Measurements from ENCODE around the gene ZNF668.

ZNF668 gene

GRCh38 chr16:31092330-31092729 is 18.3 kb upstream of the ZNF668 start:
- H2BK5ac ChIP-seq (ENCODE audit: low read length), result peak overlapping the region; percentile 75
- no peak overlapping the region for H4K8ac ChIP-seq (ENCODE audit: low read depth, low read length)
- H2BK12ac ChIP-seq (ENCODE audit: low read length), result no peak overlapping the region
- peaks cover 0 to 6% of the 10 kb centered on the region in 2 donors for H3K9me3 ChIP-seq (replicated peaks in 1 of 2; ENCODE audit: control insufficient read depth in 2 of 2, insufficient read depth in 1 of 2, low read depth in 1 of 2, low read length in 2 of 2)
- peaks cover 5% of the 10 kb centered on the region for H3K79me1 ChIP-seq (ENCODE audit: low read depth, low read length)
- H2AFZ ChIP-seq (ENCODE audit: low read length), result no peak overlapping the region
- H3K9ac ChIP-seq (ENCODE audit: low read depth, low read length, poor library complexity), result no peak overlapping the region
- no peak overlapping the region for H2AK5ac ChIP-seq (ENCODE audit: low read depth, low read length)
- H3K4ac ChIP-seq (ENCODE audit: low read length), result no peak overlapping the region
- DNase-seq (ENCODE audit: low spot score), result no peak
- no peaks in the 10 kb centered on the region for H3K27me3 ChIP-seq (ENCODE audit: control insufficient read depth in 3 of 3, insufficient read depth in 3 of 3, low read depth in 1 of 3, low read length in 3 of 3)
- no peak overlapping the region for H4K91ac ChIP-seq (ENCODE audit: low read depth, low read length, poor library complexity)
- no peak overlapping the region for H3K18ac ChIP-seq (ENCODE audit: low read length)
- H2BK15ac ChIP-seq (ENCODE audit: low read length), result no peak overlapping the region
- no peak overlapping the region for H3K4me3 ChIP-seq (ENCODE audit: low read length in 2 of 2)
- WGBS, 2 donors (ENCODE audit: extremely low coverage in 2 of 2, insufficient read length in 2 of 2, insufficient replicate concordance in 1 of 2), result no CpG with 5 or more reads among the region's 5 CpGs
- H2BK120ac ChIP-seq (ENCODE audit: low read depth, low read length), result no peak overlapping the region
- H3K36me3 ChIP-seq (replicated peaks in 1 of 2; ENCODE audit: control insufficient read depth in 2 of 2, insufficient read depth in 2 of 2, low read length in 2 of 2), result peaks cover 17 to 24% of the 10 kb centered on the region in 2 donors
- peaks cover 0 to 6% of the 10 kb centered on the region in 2 donors for H3K4me1 ChIP-seq (ENCODE audit: control insufficient read depth in 2 of 2, insufficient read depth in 1 of 2, low read depth in 1 of 2, low read length in 2 of 2)
- H3K27ac ChIP-seq (replicated peaks; ENCODE audit: low read length), result no peak overlapping the region
- H3K4me2 ChIP-seq (ENCODE audit: insufficient read depth, low read length, poor library complexity, severe bottlenecking), result no peak overlapping the region
- no peak overlapping the region for H3K14ac ChIP-seq (ENCODE audit: low read length)
- no peak overlapping the region for H3K23ac ChIP-seq (ENCODE audit: low read depth, low read length, poor library complexity)

GRCh38 chr16:31090540-31090939 is 16.5 kb upstream of the ZNF668 start:
- H2AK5ac ChIP-seq (ENCODE audit: low read depth, low read length), result no peak overlapping the region
- H3K9me3 ChIP-seq (replicated peaks in 1 of 2; ENCODE audit: control insufficient read depth in 2 of 2, insufficient read depth in 1 of 2, low read depth in 1 of 2, low read length in 2 of 2), result peaks cover 0 to 6% of the 10 kb centered on the region in 2 donors
- no peaks in the 10 kb centered on the region for H3K27me3 ChIP-seq (ENCODE audit: control insufficient read depth in 3 of 3, insufficient read depth in 3 of 3, low read depth in 1 of 3, low read length in 3 of 3)
- no peak overlapping the region for H3K4me3 ChIP-seq (ENCODE audit: low read length in 2 of 2)
- H2BK12ac ChIP-seq (ENCODE audit: low read length), result no peak overlapping the region
- no peak overlapping the region for H4K91ac ChIP-seq (ENCODE audit: low read depth, low read length, poor library complexity)
- peaks cover 5% of the 10 kb centered on the region for H3K79me1 ChIP-seq (ENCODE audit: low read depth, low read length)
- H3K4ac ChIP-seq (ENCODE audit: low read length), result no peak overlapping the region
- no peak overlapping the region for H2BK120ac ChIP-seq (ENCODE audit: low read depth, low read length)
- no peak overlapping the region for H2AFZ ChIP-seq (ENCODE audit: low read length)
- no peak overlapping the region for H4K8ac ChIP-seq (ENCODE audit: low read depth, low read length)
- peaks cover 17 to 24% of the 10 kb centered on the region in 2 donors for H3K36me3 ChIP-seq (replicated peaks in 1 of 2; ENCODE audit: control insufficient read depth in 2 of 2, insufficient read depth in 2 of 2, low read length in 2 of 2)
- peaks cover 0 to 6% of the 10 kb centered on the region in 2 donors for H3K4me1 ChIP-seq (ENCODE audit: control insufficient read depth in 2 of 2, insufficient read depth in 1 of 2, low read depth in 1 of 2, low read length in 2 of 2)
- no peak overlapping the region for H3K18ac ChIP-seq (ENCODE audit: low read length)
- H2BK15ac ChIP-seq (ENCODE audit: low read length), result no peak overlapping the region
- no peak overlapping the region for H3K9ac ChIP-seq (ENCODE audit: low read depth, low read length, poor library complexity)
- no peak for DNase-seq (ENCODE audit: low spot score)
- H3K27ac ChIP-seq (replicated peaks; ENCODE audit: low read length), result no peak overlapping the region
- no peak overlapping the region for H3K4me2 ChIP-seq (ENCODE audit: insufficient read depth, low read length, poor library complexity, severe bottlenecking)
- H2BK5ac ChIP-seq (ENCODE audit: low read length), result no peak overlapping the region
- no CpG with 5 or more reads among the region's 2 CpGs for WGBS, 2 donors (ENCODE audit: extremely low coverage in 2 of 2, insufficient read length in 2 of 2, insufficient replicate concordance in 1 of 2)
- H3K23ac ChIP-seq (ENCODE audit: low read depth, low read length, poor library complexity), result no peak overlapping the region
- no peak overlapping the region for H3K14ac ChIP-seq (ENCODE audit: low read length)

- H4K91ac ChIP-seq (ENCODE audit: low read depth, low read length, poor library complexity), result no peak overlapping the region
- no peak overlapping the region for H3K4me2 ChIP-seq (ENCODE audit: insufficient read depth, low read length, poor library complexity, severe bottlenecking)
- H4K8ac ChIP-seq (ENCODE audit: low read depth, low read length), result peak overlapping the region; percentile 43
- H3K4me1 ChIP-seq (ENCODE audit: control insufficient read depth in 2 of 2, insufficient read depth in 1 of 2, low read depth in 1 of 2, low read length in 2 of 2), result peaks cover 0 to 6% of the 10 kb centered on the region in 2 donors
- no peak overlapping the region for H2AFZ ChIP-seq (ENCODE audit: low read length)
- no peak overlapping the region for H3K27ac ChIP-seq (replicated peaks; ENCODE audit: low read length)
- H3K79me1 ChIP-seq (ENCODE audit: low read depth, low read length), result peaks cover 5% of the 10 kb centered on the region
- peaks cover 19 to 36% of the 10 kb centered on the region in 2 donors for H3K36me3 ChIP-seq (replicated peaks in 1 of 2; ENCODE audit: control insufficient read depth in 2 of 2, insufficient read depth in 2 of 2, low read length in 2 of 2)
- no peak overlapping the region for H3K4me3 ChIP-seq (ENCODE audit: low read length in 2 of 2)
- H3K14ac ChIP-seq (ENCODE audit: low read length), result no peak overlapping the region
- DNase-seq (ENCODE audit: low spot score), result no peak
- no peak overlapping the region for H3K23ac ChIP-seq (ENCODE audit: low read depth, low read length, poor library complexity)
- no peak overlapping the region for H2BK120ac ChIP-seq (ENCODE audit: low read depth, low read length)
- no peak overlapping the region for H2BK5ac ChIP-seq (ENCODE audit: low read length)
- peak overlapping the region; percentile 53 for H3K4ac ChIP-seq (ENCODE audit: low read length)
- no peak overlapping the region for H2BK15ac ChIP-seq (ENCODE audit: low read length)
- H2BK12ac ChIP-seq (ENCODE audit: low read length), result no peak overlapping the region
- no CpG with 5 or more reads among the region's 8 CpGs for WGBS, 2 donors (ENCODE audit: extremely low coverage in 2 of 2, insufficient read length in 2 of 2, insufficient replicate concordance in 1 of 2)
- peaks cover 0 to 2% of the 10 kb centered on the region in 2 donors for H3K9me3 ChIP-seq (replicated peaks in 1 of 2; ENCODE audit: control insufficient read depth in 2 of 2, insufficient read depth in 1 of 2, low read depth in 1 of 2, low read length in 2 of 2)
- no peak overlapping the region for H2AK5ac ChIP-seq (ENCODE audit: low read depth, low read length)
- no peak overlapping the region for H3K18ac ChIP-seq (ENCODE audit: low read length)
- no peaks in the 10 kb centered on the region for H3K27me3 ChIP-seq (ENCODE audit: control insufficient read depth in 3 of 3, insufficient read depth in 3 of 3, low read depth in 1 of 3, low read length in 3 of 3)
- H3K9ac ChIP-seq (ENCODE audit: low read depth, low read length, poor library complexity), result no peak overlapping the region
These were observed 15.2 kb upstream of the ZNF668 start for GRCh38 chr16:31089199-31089598.

GRCh38 chr16:31088459-31089183 is 14.6 kb upstream of the ZNF668 start, which contains the start of gene PRSS53:
Gene PRSS53, minus strand, starts transcription at chr16:31088943. Its CDS starts 134 bp downstream, at chr16:31088809.
- H3K79me1 ChIP-seq (ENCODE audit: low read depth, low read length), result peaks cover 5% of the 10 kb centered on the region
- no peak within 1 kb of the TSS for H3K4me2 ChIP-seq (ENCODE audit: insufficient read depth, low read length, poor library complexity, severe bottlenecking)
- H2AFZ ChIP-seq (ENCODE audit: low read length), result no peak within 1 kb of the TSS
- no peak within 1 kb of the TSS for H3K9ac ChIP-seq (ENCODE audit: low read depth, low read length, poor library complexity)
- H3K14ac ChIP-seq (ENCODE audit: low read length), result no peak within 1 kb of the TSS
- no peaks in the 10 kb centered on the region for H3K27me3 ChIP-seq (ENCODE audit: control insufficient read depth in 3 of 3, insufficient read depth in 3 of 3, low read depth in 1 of 3, low read length in 3 of 3)
- H3K36me3 ChIP-seq (replicated peaks in 1 of 2; ENCODE audit: control insufficient read depth in 2 of 2, insufficient read depth in 2 of 2, low read length in 2 of 2), result peaks cover 19 to 42% of the 10 kb centered on the region in 2 donors
- H2BK12ac ChIP-seq (ENCODE audit: low read length), result no peak within 1 kb of the TSS
- DNase-seq (ENCODE audit: low spot score), result no peak
- H3K4me3 ChIP-seq (ENCODE audit: low read length in 2 of 2), result no peak within 1 kb of the TSS
- H3K23ac ChIP-seq (ENCODE audit: low read depth, low read length, poor library complexity), result no peak within 1 kb of the TSS
- H2BK120ac ChIP-seq (ENCODE audit: low read depth, low read length), result no peak within 1 kb of the TSS
- H2AK5ac ChIP-seq (ENCODE audit: low read depth, low read length), result no peak within 1 kb of the TSS
- peaks cover 0 to 2% of the 10 kb centered on the region in 2 donors for H3K9me3 ChIP-seq (replicated peaks in 1 of 2; ENCODE audit: control insufficient read depth in 2 of 2, insufficient read depth in 1 of 2, low read depth in 1 of 2, low read length in 2 of 2)
- peak within 1 kb of the TSS; percentile 53 for H3K4ac ChIP-seq (ENCODE audit: low read length)
- H2BK15ac ChIP-seq (ENCODE audit: low read length), result no peak within 1 kb of the TSS
- peaks cover 0 to 6% of the 10 kb centered on the region in 2 donors for H3K4me1 ChIP-seq (ENCODE audit: control insufficient read depth in 2 of 2, insufficient read depth in 1 of 2, low read depth in 1 of 2, low read length in 2 of 2)
- H4K8ac ChIP-seq (ENCODE audit: low read depth, low read length), result peak within 1 kb of the TSS; percentile 43
- WGBS, 2 donors (ENCODE audit: extremely low coverage in 2 of 2, insufficient read length in 2 of 2, insufficient replicate concordance in 1 of 2), result no CpG with 5 or more reads among the region's 15 CpGs
- H3K18ac ChIP-seq (ENCODE audit: low read length), result no peak within 1 kb of the TSS
- H4K91ac ChIP-seq (ENCODE audit: low read depth, low read length, poor library complexity), result no peak within 1 kb of the TSS
- no peak within 1 kb of the TSS for H2BK5ac ChIP-seq (ENCODE audit: low read length)
- no peak within 1 kb of the TSS for H3K27ac ChIP-seq (replicated peaks; ENCODE audit: low read length)

All from neuronal stem cell (in vitro differentiated cells).